HepG2 (cell line): ENCODE results near the gene APBA1. TPM values are rescaled to one million over a fixed set of nuclear protein-coding genes. Genes with fewer than 3 reads are reported as not detected.

Source experiments
- ATAC-seq: fragments of 200-7000 bp; cut with Tn5 transposase; 3 replicates; pipeline ENCODE4 v1.9.1; 2020; ENCODE audit warnings: mild to moderate bottlenecking, moderate library complexity
- Bru-seq: library from RNA; stranded (reverse); fragments of 400-500 nt; gene quantifications from one replicate; lab custom pipeline; 2021; lab: Mats Ljungman, UMichigan
- BruChase-seq, 2 experiments: library from RNA; stranded (reverse); fragments of 400-500 nt; gene quantifications; one replicate each; lab custom pipeline; 2021; lab: Mats Ljungman, UMichigan
- BruUV-seq: library from RNA; stranded (reverse); fragments of 400-500 nt; replicated peaks from 2 replicates; lab custom pipeline; 2021; lab: Mats Ljungman, UMichigan
- CTCF ChIA-PET: fragments of 300-600 bp; formaldehyde crosslinking; extraction: SDS; loops from one replicate; lab custom pipeline; 2021; ENCODE audit warnings: low total read pairs, inconsistent platforms, low intra/inter-chr PET ratio; lab: Yijun Ruan, JAX
- POLR2A ChIA-PET: fragments of 350-600 bp; sonication (Branson Sonifier 250); formaldehyde crosslinking; loops from one replicate; lab custom pipeline; 2020; ENCODE audit warnings: antibody characterized with exemption, inconsistent platforms; lab: Yijun Ruan, JAX
- DNase-seq: peaks from one replicate; pipeline ENCODE4 v3.0.0-alpha.2; 2015; ENCODE audit warnings: low spot score
- FAIRE-seq: peaks from 3 replicates; lab custom pipeline; 2011; peaks lifted over from hg19 to GRCh38; lab: Jason Lieb, UNC
- H2AFZ ChIP-seq: one replicate; pipeline ENCODE4 v1.6.1; 2011; ENCODE audit warnings: low read length, inconsistent platforms
- H3K27ac ChIP-seq: fragments of 300-600 bp; 3 replicates; pipeline ENCODE4 v1.8.0; 2011; ENCODE audit warnings: mixed run types, mild to moderate bottlenecking, mixed read lengths, low read length, inconsistent platforms; ENCODE audit not compliant: insufficient read depth; ENCODE audit errors: extremely low read length
- H3K27me3 ChIP-seq, 2 experiments: fragments of 200-600 bp in 1 of 2; 2 replicates in 1 of 2; 3 replicates in 1 of 2; pipeline versions ENCODE4 v1.6.0 to v1.8.0; 2011; ENCODE audit warnings: low read length in 2 of 2, mild to moderate bottlenecking in 2 of 2, moderate library complexity in 2 of 2, inconsistent platforms in 1 of 2; ENCODE audit not compliant: insufficient read depth in 2 of 2, control insufficient read depth in 1 of 2
- H3K36me3 ChIP-seq, 2 experiments: fragments of 200-600 bp in 1 of 2; replicated peaks in 1 of 2; 2 replicates in 1 of 2; 3 replicates in 1 of 2; pipeline versions ENCODE4 v1.5.1 to v1.8.0; 2011; ENCODE audit warnings: low read length in 2 of 2, inconsistent platforms in 1 of 2; ENCODE audit not compliant: insufficient read depth in 2 of 2, control insufficient read depth in 1 of 2
- H3K4me1 ChIP-seq: 2 replicates; pipeline ENCODE4 v1.5.1; 2012; ENCODE audit warnings: low read length, inconsistent platforms; ENCODE audit not compliant: insufficient read depth
- H3K4me2 ChIP-seq: 2 replicates; pipeline ENCODE4 v1.6.0; 2011; ENCODE audit warnings: low read depth, low read length, inconsistent platforms
- H3K4me3 ChIP-seq, 3 experiments: fragments of 200-600 bp in 1 of 3; sonication (generic), shearing (Covaris generic) in 1 of 3; replicated peaks in 1 of 3; 2 replicates each; pipeline ENCODE4 v1.5.1; 2011 to 2016; ENCODE audit warnings: low read length in 3 of 3, inconsistent platforms in 2 of 3, low read depth in 2 of 3, mild to moderate bottlenecking in 2 of 3, control low read depth in 1 of 3, mixed read lengths in 1 of 3; ENCODE audit not compliant: insufficient read depth in 1 of 3
- H3K79me2 ChIP-seq: one replicate; pipeline ENCODE4 v1.6.1; 2011; ENCODE audit warnings: low read length, inconsistent platforms; ENCODE audit not compliant: insufficient read depth
- H3K9ac ChIP-seq: 2 replicates; pipeline ENCODE4 v1.6.0; 2011; ENCODE audit warnings: mild to moderate bottlenecking, low read depth, low read length, inconsistent platforms; ENCODE audit not compliant: insufficient read depth
- H3K9me3 ChIP-seq: 2 replicates; pipeline ENCODE4 v1.5.1; 2012; ENCODE audit warnings: mild to moderate bottlenecking, low read length
- H4K20me1 ChIP-seq: 2 replicates; pipeline ENCODE4 v1.6.0; 2011; ENCODE audit warnings: inconsistent platforms, mild to moderate bottlenecking, low read length, moderate library complexity; ENCODE audit not compliant: insufficient read depth
- CREBL2 ChIP-seq: sonication (generic); formaldehyde crosslinking; IDR thresholded peaks from 2 replicates; pipeline ENCODE4 v1.8.1; 2023; ENCODE audit warnings: missing genetic modification reagents, mild to moderate bottlenecking, borderline replicate concordance
- JDP2 ChIP-seq: sonication (generic); formaldehyde crosslinking; IDR thresholded peaks from 2 replicates; pipeline ENCODE4 v1.8.1; 2022; ENCODE audit warnings: missing genetic modification reagents, borderline replicate concordance
- MLX ChIP-seq: IDR thresholded peaks from 2 replicates; pipeline ENCODE4 v1.6.1; 2016
- MYC ChIP-seq: sonication (generic); formaldehyde crosslinking; IDR thresholded peaks from 2 replicates; pipeline ENCODE4 v1.9.0; 2021; ENCODE audit warnings: missing genetic modification reagents, borderline replicate concordance
- PATZ1 ChIP-seq: sonication (generic); formaldehyde crosslinking; IDR thresholded peaks from 2 replicates; pipeline ENCODE4 v1.4.0; 2020; ENCODE audit warnings: missing genetic modification reagents
- PHB2 ChIP-seq: fragments of 450-650 bp; IDR thresholded peaks from 2 replicates; pipeline ENCODE4 v1.6.1; 2018; ENCODE audit not compliant: partially characterized antibody
- YY1 ChIP-seq: IDR thresholded peaks from 2 replicates; pipeline ENCODE4 v1.6.1; 2011; ENCODE audit warnings: low read length, low read depth, moderate library complexity, mild to moderate bottlenecking; ENCODE audit not compliant: insufficient read depth, insufficient replicate concordance
- ZBTB14 ChIP-seq: sonication (generic); formaldehyde crosslinking; IDR thresholded peaks from 2 replicates; pipeline ENCODE4 v1.4.0; 2020; ENCODE audit warnings: missing genetic modification reagents
- ZNF34 ChIP-seq: sonication (generic); formaldehyde crosslinking; IDR thresholded peaks from 2 replicates; pipeline ENCODE4 v1.4.0; 2020; ENCODE audit warnings: mild to moderate bottlenecking, missing genetic modification reagents, borderline replicate concordance
- ZNF563 ChIP-seq: sonication (generic); formaldehyde crosslinking; IDR thresholded peaks from 2 replicates; pipeline ENCODE4 v1.8.0; 2022; ENCODE audit warnings: mild to moderate bottlenecking, moderate library complexity, missing genetic modification reagents
- ZNF883 ChIP-seq: sonication (generic); formaldehyde crosslinking; IDR thresholded peaks from 2 replicates; pipeline ENCODE4 v1.5.1; 2020; ENCODE audit warnings: mild to moderate bottlenecking, missing genetic modification reagents; ENCODE audit errors: not compliant biosample characterization
- WGBS: methylation state at CpG from one replicate; pipeline ENCODE4 v1.1.6; 2017; ENCODE audit warnings: low lambda C conversion rate; 5-methylcytosine and 5-hydroxymethylcytosine counted together
- in situ Hi-C: cut with HindIII; loops from 2 replicates; pipeline ENCODE4 v1.10.0; 2017; ENCODE audit warnings: low pct_unique_long_range_greater_than_20kb; ENCODE audit not compliant: extremely low pct_ligation_motif_present
- intact Hi-C: fragments of 100-400 bp; cut with micrococcal nuclease; formaldehyde crosslinking; loops from one replicate; pipeline ENCODE4 v1.10.0; 2022; ENCODE audit not compliant: unreplicated experiment
- long read RNA-seq, 2 experiments: library from RNA in 1 of 2; library from polyadenylated mRNA in 1 of 2; stranded (forward) in 1 of 2; unstranded in 1 of 2; transcript quantifications; one replicate each; pipeline ENCODE4 v2.0.0, GENCODE V29; 2019 to 2022
- polyA minus RNA-seq, 3 experiments: library from RNA; depleted of rRNA, polyadenylated mRNA; stranded (reverse); fragments of >200 nt; gene quantifications; 2 replicates each; pipeline ENCODE4 v1.2.3, GENCODE V29; 2011; ENCODE audit warnings: low replicate concordance in 1 of 3
- polyA plus RNA-seq, 8 experiments: library from polyadenylated mRNA; depleted of rRNA in 3 of 8; stranded (reverse) in 7 of 8; unstranded in 1 of 8; fragments of >200 nt; fragmentation: Illumina TruSeq in 4 of 8; extraction: Trizol in 4 of 8; gene quantifications; 2 replicates each; pipeline versions ENCODE4 v1.2.1 to v1.2.3, GENCODE V29; 2011 to 2016; ENCODE audit warnings: low read depth in 4 of 8, missing spikeins in 1 of 8, mixed read lengths in 1 of 8; ENCODE audit not compliant: insufficient read depth in 1 of 8
- total RNA-seq, 5 experiments: library from RNA; depleted of rRNA; stranded (reverse); fragments of >200 nt; fragmentation: Illumina TruSeq; extraction: Trizol; gene quantifications; 2 replicates each; pipeline ENCODE4 v1.2.3, GENCODE V29; 2016; ENCODE audit warnings: low read depth in 1 of 5

Gene APBA1
- total RNA-seq (2016; rRNA removed; fragmentation: Illumina TruSeq; extraction: Trizol) (0.15 TPM in 1 of 2 replicates, not detected in the other), polyA plus RNA-seq (2011; rRNA removed) (0.01 TPM in 1 of 2 replicates, not detected in the other), polyA minus RNA-seq (2011; rRNA and poly(A)+ RNA removed; ENCODE audit: low replicate concordance) (not detected in 2 replicates), Bru-seq, nascent RNA (percentile 8 among the genes with signal in this experiment), BruChase-seq, experiment 1, labeled RNA remaining after a 6-hour chase (percentile 14 among the genes with signal in this experiment), BruChase-seq, experiment 2, labeled RNA remaining after a 2-hour chase (percentile 17 among the genes with signal in this experiment)
- not detected in 2 replicates for total RNA-seq (2016; cell fraction: cytosol; rRNA removed; fragmentation: Illumina TruSeq; extraction: Trizol; ENCODE audit: low read depth)
- total RNA-seq (2016; cell fraction: insoluble cytoplasmic fraction; rRNA removed; fragmentation: Illumina TruSeq; extraction: Trizol) = not detected in 2 replicates
- 0.03 TPM in 1 of 2 replicates, not detected in the other for total RNA-seq (2016; cell fraction: membrane; rRNA removed; fragmentation: Illumina TruSeq; extraction: Trizol)
- total RNA-seq (2016; cell fraction: nucleus; rRNA removed; fragmentation: Illumina TruSeq; extraction: Trizol) = not detected in 2 replicates
- polyA plus RNA-seq (2011; cell fraction: cytosol; rRNA removed) = 0.01 TPM in 2 replicates
- polyA plus RNA-seq (2011; cell fraction: nucleus; rRNA removed) = 0.02 TPM in 1 of 2 replicates, not detected in the other
- polyA plus RNA-seq (2012) = 0.21 TPM in 1 of 2 replicates, not detected in the other
- polyA plus RNA-seq (2016; cell fraction: cytosol; fragmentation: Illumina TruSeq; extraction: Trizol; ENCODE audit: low read depth) = not detected in 2 replicates
- polyA plus RNA-seq (2016; cell fraction: insoluble cytoplasmic fraction; fragmentation: Illumina TruSeq; extraction: Trizol; ENCODE audit: low read depth) = 0.03 TPM in 1 of 2 replicates, not detected in the other
- polyA plus RNA-seq (2016; cell fraction: membrane; fragmentation: Illumina TruSeq; extraction: Trizol; ENCODE audit: low read depth) = not detected in 2 replicates
- not detected in 2 replicates for polyA plus RNA-seq (2016; cell fraction: nucleus; fragmentation: Illumina TruSeq; extraction: Trizol; ENCODE audit: insufficient read depth, low read depth)
- not detected in 2 replicates for polyA minus RNA-seq (2011; cell fraction: cytosol; rRNA and poly(A)+ RNA removed)
- not detected in 2 replicates for polyA minus RNA-seq (2011; cell fraction: nucleus; rRNA and poly(A)+ RNA removed)
- long read RNA-seq, experiment 1 = 0 reads
- long read RNA-seq, experiment 2 = 0 reads

- Histone ChIP-seq H4K20me1 (no peaks in the 10 kb centered on the region), H3K79me2 (no peaks in the 10 kb centered on the region), H3K4me3 (peak within 1 kb of the TSS; percentile 57 to 68 (median 59)), H3K4me1 (no peaks in the 10 kb centered on the region), H3K27me3 (peaks cover 4 to 50% of the 10 kb centered on the region in 2 experiments), H3K4me2 (peak within 1 kb of the TSS; percentile 95), H3K9me3 (no peaks in the 10 kb centered on the region), H3K27ac (no peak within 1 kb of the TSS), H2AFZ (peak within 1 kb of the TSS; percentile 58), H3K36me3 (no peaks in the 10 kb centered on the region), H3K9ac (no peak within 1 kb of the TSS; the same call in 1 of the 2 replicates)
- POLR2A ChIA-PET = interaction anchor here (1.0 kb wide), 1 partner anchor 76 kb away, joined by 3 read pairs; no protein-coding TSS in a partner anchor
- DNase-seq (no peak), FAIRE-seq (no peak), ATAC-seq (peak; percentile 67)
- in situ Hi-C loops (loop anchor here (10.0 kb wide), 1 partner anchor 203 kb away; no protein-coding TSS in a partner anchor), intact Hi-C loops (loop anchor here (2.0 to 10.0 kb wide), 3 partner anchors 75 to 247 kb away; partner anchors contain the start of gene CFAP95)
- WGBS = 6% methylated on average over 47 of the region's 92 CpGs
- BruUV-seq = no TSS peak
- CTCF ChIA-PET = interaction anchor here (1.2 to 4.0 kb wide), 2 partner anchors 205 to 247 kb away, joined by 5 to 30 read pairs; no protein-coding TSS in a partner anchor
- TF ChIP-seq ZNF34 (CRISPR knock-in tag) = no peak
- no peak for TF ChIP-seq PHB2
- TF ChIP-seq PATZ1 (CRISPR knock-in tag) = 0 out of 2 replicates have a peak, but pooled peaks have one; percentile 16
- peak; percentile 10; the same call in 1 of the 2 replicates for TF ChIP-seq ZBTB14 (CRISPR knock-in tag)
- TF ChIP-seq MLX (CRISPR knock-in tag) = no peak
- peak; percentile 34 for TF ChIP-seq ZNF883 (CRISPR knock-in tag)
- no peak for TF ChIP-seq CREBL2
- peak; percentile 20 for TF ChIP-seq YY1
- TF ChIP-seq JDP2 = no peak
- no peak for TF ChIP-seq MYC (CRISPR knock-in tag)
- no peak for TF ChIP-seq ZNF563
Observed at GRCh38 chr9:69671879-69672595, at the start of gene APBA1. APBA1 (minus strand) TSS chr9:69672371.
